ENCODE data around the gene AP2B1.

AP2B1 gene

DNA sequence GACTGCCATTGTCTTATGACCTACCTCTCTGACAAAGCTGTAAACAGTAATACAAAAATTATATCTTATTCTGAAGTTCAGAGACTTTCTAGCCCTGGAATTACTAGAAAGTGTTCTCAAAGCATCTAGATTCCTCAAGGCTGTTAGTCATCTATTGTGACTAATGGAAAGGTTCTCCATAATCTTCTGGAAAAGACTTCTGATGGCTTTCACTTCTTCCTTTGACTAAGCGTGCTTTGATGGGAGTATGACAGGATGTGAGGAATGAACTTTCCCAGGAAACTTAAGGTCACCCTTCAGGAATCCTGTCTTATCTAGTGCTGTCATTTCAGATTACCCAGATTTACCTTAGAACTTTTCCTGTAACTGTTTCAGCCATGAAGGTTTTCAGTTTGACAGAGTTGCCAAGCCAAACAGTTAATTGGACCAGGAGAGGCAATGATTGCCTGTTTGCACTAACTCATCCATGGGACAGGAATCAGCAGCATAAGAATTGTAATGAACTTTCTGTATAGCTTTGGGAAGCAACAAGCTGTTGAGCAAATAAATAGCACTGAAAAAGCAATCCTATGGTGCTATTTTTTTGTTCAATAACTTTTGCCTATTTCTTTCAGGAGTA lies 43.5 kb downstream of the AP2B1 start:
- peak; percentile 80 for FAIRE-seq
- peak; percentile 9 for DNase-seq (ENCODE audit: insufficient read length, low spot score)
- TF ChIP-seq POLR2A (IDR thresholded peaks at IDR 0.05; ENCODE audit: low read depth, low read length), result no peak

DNA sequence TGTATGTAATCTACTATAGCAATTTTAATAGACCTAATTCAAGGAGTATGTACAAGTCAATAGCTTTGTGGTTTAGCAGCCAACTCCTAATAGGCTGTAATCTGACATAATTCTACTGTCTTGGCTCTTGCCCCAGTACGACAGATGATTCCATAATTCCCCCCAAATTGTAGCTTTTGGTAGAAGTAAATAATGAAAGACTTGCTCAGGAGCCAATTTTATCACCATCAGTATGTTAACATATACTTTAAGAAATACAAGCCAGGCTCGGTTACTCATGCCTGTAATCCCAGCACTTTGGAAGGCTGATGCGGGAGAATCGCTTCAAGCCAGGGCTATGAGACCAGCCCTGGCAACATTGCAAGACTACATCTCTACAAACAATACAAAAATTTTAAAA lies 53.9 kb downstream of the AP2B1 start:
- no peak for FAIRE-seq
- TF ChIP-seq POLR2A (IDR thresholded peaks at IDR 0.05; ENCODE audit: low read depth, low read length), result no peak
- DNase-seq (ENCODE audit: insufficient read length, low spot score), result no peak

DNA sequence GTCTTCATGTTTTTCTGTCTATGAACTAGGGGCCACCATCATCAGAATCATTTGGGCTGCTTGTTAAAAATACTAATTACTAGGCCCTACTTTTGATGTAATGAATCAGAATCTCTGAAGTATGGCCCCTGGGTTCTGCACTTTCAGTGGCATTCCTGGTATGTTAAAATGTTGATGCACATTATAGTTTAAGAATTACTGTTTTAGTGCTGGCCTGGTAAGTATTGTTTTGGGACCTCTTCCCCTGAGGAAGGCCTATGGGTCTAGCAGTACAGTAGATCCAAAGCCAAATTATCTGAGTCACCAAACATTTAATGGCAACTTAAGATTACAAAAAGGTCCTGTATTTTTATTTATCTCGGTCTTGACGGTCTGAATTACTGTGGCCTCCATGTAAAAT lies 58.8 kb downstream of the AP2B1 start:
- TF ChIP-seq POLR2A (IDR thresholded peaks at IDR 0.05; ENCODE audit: low read depth, low read length), result no peak
- FAIRE-seq (no peak), DNase-seq (ENCODE audit: insufficient read length, low spot score) (no peak)

DNA sequence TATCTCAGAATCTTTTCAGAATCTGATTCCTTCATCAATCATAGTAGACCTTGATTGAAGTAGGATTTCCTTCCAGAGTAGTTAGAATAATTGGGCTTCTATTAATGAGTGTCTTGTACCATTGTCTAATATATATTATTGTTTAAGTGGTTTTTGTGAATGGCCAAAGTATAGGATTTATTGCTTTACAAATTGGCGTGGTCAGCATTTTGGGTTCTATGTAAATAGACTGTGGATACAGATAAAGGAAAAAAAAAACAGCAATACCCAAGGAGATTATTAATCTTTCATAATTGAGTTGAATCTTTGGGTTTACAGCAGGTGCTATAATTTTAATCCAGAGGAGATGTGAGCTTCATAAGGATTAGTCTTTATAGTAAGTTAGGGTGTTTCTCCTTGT lies 64.3 kb downstream of the AP2B1 start:
- no peak for TF ChIP-seq POLR2A (IDR thresholded peaks at IDR 0.05; ENCODE audit: low read depth, low read length)
- DNase-seq (ENCODE audit: insufficient read length, low spot score), result no peak
- no peak for FAIRE-seq

DNA sequence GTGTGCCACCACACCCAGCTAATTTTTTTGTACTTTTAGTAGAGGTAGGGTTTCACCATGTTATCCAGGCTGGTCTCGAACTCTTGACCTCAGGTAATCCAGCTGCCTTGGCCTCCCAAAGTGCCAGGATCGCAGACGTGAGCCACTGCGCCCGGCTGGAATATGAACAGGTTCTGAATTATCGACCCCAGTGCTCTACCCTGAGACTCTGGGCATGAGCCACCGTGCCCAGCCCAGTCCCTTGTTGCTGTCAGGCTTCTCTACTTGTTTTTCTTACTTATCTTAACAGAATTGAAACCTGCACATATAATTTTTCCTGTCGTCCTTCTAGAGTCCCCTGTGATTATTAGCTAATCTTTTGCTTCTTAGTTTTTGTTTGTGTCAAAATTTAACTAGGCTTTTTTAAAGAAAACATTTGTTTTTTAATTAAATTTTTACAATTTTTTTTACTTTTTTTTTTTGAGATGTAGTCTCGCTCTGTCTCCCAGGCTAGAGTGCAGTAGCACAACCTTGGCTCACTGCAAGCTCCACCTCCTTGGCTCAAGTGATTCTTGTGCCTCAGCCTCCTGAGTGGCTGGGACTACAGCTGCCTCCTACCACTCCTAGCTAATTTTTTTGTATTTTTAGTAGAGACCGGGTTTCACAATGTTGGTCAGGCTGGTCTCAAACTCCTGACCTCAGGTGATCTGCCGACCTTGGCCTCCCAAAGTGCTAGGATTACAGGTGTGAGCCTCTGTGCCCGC lies 66.7 kb downstream of the AP2B1 start:
- DNase-seq (ENCODE audit: insufficient read length, low spot score) (no peak), FAIRE-seq (no peak)
- TF ChIP-seq POLR2A (IDR thresholded peaks at IDR 0.05; ENCODE audit: low read depth, low read length), result no peak

DNA sequence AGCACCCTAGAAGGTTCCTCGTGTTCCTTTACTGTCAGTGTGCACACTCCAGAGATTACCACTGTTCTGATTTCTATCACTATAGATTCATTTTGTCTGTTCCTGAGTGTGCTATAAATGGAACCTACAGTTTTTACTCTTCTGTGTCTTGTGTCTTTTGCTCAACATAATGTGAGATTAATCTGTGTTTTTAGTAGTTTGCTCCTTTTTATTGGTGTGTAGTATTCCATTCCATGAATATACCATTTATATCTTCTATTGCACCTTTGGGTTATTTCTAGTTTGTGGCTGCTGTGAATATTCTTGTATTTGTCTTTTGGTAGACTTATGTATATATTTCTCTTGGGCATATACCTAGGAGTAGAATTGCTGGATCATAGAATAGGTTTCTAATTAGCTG lies 68.2 kb downstream of the AP2B1 start:
- DNase-seq (ENCODE audit: insufficient read length, low spot score), result no peak
- no peak for FAIRE-seq
- no peak for TF ChIP-seq POLR2A (IDR thresholded peaks at IDR 0.05; ENCODE audit: low read depth, low read length)

DNA sequence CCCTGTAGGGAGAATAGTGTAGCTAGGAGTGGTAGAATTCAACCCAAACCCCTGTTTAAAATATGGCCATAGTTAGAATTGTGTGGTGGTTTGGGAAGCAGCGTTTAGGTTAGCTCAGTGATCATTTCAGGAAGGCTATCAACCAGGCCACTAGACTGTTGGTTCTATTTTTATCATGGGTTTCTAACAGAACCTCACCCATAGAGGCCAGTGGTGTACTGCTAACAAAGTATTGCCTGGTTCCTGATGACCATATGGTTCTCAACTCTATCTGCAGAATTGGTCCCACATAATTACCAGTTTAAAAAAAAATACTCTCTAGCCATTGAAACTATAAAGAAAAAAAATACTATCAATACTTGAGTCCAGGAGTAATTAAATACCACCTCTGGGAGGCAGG lies 73.8 kb downstream of the AP2B1 start:
- DNase-seq (ENCODE audit: insufficient read length, low spot score) (no peak), FAIRE-seq (no peak)
- TF ChIP-seq POLR2A (IDR thresholded peaks at IDR 0.05; ENCODE audit: low read depth, low read length), result no peak

DNA sequence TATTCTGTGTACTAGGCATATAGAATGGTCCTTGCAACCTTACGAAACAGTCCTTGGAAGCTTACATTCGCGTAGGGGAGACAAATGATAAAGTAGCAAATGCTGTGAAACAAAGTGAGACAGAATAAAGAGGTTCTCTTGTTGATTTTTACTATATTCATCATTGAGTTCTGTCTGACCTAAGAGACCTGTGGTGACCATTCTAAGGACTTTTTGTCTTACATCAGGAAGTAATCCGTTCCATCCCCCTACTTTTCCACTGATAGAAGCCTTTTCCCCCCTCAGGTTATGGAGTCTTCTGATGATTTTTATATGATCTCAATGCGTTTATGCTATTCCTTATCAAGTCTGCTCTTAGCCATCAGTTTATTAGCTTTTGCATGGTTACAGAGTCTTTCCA lies 77.6 kb downstream of the AP2B1 start:
- DNase-seq (ENCODE audit: insufficient read length, low spot score) (no peak), FAIRE-seq (no peak)
- TF ChIP-seq POLR2A (IDR thresholded peaks at IDR 0.05; ENCODE audit: low read depth, low read length), result no peak

DNA sequence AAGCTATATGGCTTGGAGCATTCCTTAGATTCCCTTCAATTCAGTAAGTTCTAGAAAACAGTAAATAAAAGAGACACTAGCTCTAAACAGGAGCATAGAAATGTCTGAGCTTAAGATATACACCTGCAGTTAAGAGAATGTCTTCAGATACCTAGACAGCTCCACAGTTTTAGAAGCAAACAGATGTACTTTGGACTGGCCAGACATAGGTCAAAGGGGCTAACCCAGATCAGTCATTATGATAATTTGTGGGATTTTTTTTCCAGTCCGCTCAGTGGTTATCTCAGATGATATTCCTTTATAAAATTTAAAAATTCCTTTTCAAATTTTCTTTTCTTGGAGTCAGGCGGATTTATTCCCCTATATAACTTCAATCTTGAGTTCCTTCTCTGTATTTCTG lies 78.5 kb downstream of the AP2B1 start:
- TF ChIP-seq POLR2A (IDR thresholded peaks at IDR 0.05; ENCODE audit: low read depth, low read length), result no peak
- FAIRE-seq (no peak), DNase-seq (ENCODE audit: insufficient read length, low spot score) (no peak)

DNA sequence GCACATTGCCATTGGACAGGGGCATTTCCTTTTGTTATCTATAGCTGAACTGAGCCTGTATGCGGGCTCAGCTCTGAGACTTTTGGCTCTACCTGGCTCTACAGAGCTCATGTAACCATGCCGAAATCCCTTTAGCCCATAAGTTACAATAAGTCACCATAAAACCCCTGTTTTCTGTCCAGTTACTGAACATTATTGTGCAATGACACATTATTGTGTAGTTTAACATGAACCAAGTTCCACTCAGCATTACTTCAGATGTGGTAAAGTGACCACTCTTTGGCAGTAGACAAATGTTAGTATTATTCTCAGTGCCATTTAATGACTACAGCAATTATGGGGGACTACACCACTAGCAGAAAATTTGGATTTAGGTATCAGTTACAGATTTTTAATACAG lies 78.9 kb downstream of the AP2B1 start:
- FAIRE-seq (no peak), DNase-seq (ENCODE audit: insufficient read length, low spot score) (no peak)
- no peak for TF ChIP-seq POLR2A (IDR thresholded peaks at IDR 0.05; ENCODE audit: low read depth, low read length)

DNA sequence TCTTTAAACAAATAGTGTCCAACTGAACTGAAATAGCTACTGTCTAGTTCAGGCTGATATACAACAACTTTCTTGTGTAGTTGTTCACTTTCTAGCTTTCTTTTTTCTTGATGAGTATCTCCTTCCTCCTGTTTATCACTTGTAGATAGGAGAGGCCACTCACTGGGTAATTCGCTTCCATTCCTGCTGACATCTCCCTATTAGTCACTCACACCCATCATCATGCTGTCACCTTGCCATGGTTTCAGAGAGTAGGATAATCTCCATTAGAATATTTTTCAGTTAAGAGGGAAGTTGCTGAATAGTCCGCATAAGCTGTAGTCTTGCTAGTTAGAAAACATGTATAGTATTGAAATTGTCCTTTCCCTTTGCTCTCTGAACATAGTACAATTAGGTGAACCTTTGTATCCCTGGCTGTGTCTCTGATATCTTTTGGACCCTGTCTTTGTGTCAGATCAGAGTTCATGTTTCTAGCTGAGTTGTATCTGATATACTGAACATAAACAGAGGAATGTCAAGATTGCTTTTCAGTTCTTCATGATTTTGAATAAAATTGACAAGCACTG lies 79.9 kb downstream of the AP2B1 start:
- peak; percentile 45 for FAIRE-seq
- TF ChIP-seq POLR2A (IDR thresholded peaks at IDR 0.05; ENCODE audit: low read depth, low read length), result no peak
- no peak for DNase-seq (ENCODE audit: insufficient read length, low spot score)

DNA sequence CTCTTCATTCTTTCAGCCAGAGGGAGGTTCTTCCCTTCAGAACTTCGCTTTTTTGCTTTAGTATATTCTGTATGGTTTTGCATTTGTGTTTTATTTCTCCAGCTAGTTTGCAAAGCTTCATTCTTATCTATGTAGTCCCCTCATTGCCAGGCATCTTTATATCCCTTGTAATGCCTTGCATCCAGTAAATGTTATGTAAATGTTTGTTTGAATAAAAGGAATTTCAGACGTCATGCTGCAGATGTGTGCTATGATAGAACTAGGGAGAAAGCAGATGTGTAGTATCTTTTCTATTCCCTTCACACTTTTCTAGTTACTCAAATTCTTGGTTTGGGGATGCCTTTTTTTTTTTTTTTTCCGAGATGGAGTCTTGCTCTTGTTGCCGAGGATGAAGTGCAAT lies 81.7 kb downstream of the AP2B1 start:
- no peak for TF ChIP-seq POLR2A (IDR thresholded peaks at IDR 0.05; ENCODE audit: low read depth, low read length)
- no peak for DNase-seq (ENCODE audit: insufficient read length, low spot score)
- no peak for FAIRE-seq

DNA sequence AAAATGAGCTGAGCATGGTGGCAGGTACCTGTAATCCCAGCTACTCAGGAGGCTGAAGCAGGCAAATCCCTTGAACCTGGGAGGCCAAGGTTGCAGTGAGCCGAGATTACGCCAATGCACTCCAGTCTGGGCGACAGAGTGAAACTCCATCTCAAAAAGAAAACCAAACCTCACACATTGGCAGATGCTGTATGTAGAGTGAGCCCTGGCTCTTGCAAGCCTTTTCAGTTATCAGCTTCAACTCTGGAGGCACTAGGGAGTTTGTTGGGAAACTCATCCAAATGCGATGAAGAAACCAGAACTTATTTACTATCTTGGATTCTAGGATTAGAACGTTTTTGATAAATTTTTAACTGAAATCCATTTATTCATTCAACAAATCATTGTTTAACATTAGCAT lies 87.4 kb downstream of the AP2B1 start:
- DNase-seq (ENCODE audit: insufficient read length, low spot score), result no peak
- no peak for TF ChIP-seq POLR2A (IDR thresholded peaks at IDR 0.05; ENCODE audit: low read depth, low read length)

DNA sequence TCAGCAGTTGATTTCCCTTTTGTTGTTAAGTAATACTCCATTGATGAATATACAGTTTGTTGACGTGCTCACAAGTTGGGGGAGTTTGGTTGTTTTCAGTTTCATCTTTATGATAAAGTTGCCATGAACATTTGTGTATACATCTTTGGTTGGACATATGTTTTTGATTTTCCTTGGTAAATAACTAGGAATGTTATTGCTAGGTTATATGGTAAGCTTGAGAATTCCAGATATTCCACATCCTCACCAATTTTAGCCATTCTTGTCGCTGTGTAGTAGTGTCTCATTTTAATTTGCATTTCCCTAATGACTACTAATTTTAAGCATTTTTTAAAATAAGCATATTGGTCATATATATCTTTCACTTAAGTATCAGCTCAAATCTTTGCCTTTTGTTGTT lies 89.3 kb downstream of the AP2B1 start:
- TF ChIP-seq POLR2A (IDR thresholded peaks at IDR 0.05; ENCODE audit: low read depth, low read length), result no peak
- no peak for FAIRE-seq

More for the DNA sequence above, 87.4 kb downstream of the AP2B1 start:
- FAIRE-seq, result no peak

More for the DNA sequence above, 89.3 kb downstream of the AP2B1 start:
- DNase-seq (ENCODE audit: insufficient read length, low spot score), result no peak

All from H54 (cell line).